HG03103 (cell line): ENCODE measurements around the gene TPPP2.

Experiments used
- ATAC-seq: cut with Tn5 transposase; IDR thresholded peaks from one replicate; pipeline ENCODE4 v1.9.1; 2021; ENCODE audit warnings: low read depth; ENCODE audit not compliant: unreplicated experiment

Gene TPPP2

DNA sequence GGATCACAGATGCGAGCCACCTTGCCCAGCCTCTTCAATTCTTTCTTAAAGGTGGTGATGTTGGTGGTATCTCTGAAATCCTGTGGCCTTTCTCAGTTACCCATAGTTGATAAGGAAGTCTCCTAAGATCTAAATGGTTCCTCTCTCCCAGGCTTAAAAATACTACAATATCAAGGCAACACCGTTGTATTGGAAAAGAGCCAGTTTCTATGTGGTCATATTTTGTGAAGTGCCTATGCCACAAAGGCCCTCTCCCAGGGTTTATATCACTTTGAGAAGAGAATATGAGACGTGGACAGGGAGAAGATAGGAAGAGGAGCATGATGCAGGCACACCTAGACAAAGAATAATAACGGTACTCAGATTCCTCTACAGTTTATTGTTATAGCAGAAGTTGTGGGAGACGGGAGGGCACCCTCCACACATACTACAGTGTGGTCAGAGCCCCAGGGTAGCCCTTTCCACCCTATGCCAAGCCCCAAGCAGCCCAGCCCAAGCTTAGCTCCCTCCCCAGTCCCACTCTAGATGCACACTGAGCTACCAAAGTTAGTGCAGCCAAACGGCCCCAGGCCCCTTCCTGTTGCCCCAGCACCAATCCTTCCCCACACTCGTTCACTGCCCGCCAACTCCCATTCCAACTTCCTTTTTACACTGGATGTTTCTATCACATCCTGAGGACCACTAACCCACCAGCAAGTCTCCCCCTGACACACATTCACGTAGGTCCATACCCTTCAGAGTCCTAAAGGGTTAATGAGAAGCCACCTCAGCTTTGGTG lies 13.4 kb upstream of the TPPP2 start:
- ATAC-seq: no peak

DNA sequence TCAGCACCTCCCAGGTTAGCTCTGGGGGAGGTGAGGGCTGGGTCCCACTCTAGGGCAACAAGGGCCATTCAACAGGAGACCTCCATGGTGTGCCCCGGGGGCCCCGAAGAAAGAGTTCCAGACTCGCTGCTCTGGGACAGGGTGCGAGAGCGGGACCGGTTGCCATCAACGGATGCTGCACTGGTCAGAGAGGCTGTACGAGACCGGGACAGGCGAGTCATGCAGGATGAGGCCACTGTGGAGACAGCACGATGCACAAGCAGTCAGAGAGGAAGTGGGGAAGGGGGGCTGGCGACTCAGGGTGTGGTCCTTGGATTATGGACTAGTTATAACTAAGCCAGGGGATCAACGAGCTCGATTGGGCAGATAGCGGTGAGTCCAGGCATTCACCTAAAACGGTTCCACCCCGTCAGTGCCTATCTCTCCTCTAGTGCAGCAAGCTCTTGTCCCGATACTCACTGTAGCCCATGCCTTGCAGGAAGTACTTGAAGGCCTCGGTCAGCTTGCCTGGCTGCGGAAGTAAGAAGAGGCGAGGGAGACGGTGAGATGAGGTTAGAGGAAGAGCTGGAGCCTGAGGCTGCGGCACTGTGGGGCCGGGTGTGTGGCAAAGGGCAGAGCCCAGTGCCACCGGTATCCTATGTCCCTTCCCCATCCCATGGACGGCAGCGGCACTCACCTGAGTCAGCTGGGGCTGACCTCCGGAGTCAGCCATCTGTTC lies 12.3 kb upstream of the TPPP2 start:
- ATAC-seq: no peak

DNA sequence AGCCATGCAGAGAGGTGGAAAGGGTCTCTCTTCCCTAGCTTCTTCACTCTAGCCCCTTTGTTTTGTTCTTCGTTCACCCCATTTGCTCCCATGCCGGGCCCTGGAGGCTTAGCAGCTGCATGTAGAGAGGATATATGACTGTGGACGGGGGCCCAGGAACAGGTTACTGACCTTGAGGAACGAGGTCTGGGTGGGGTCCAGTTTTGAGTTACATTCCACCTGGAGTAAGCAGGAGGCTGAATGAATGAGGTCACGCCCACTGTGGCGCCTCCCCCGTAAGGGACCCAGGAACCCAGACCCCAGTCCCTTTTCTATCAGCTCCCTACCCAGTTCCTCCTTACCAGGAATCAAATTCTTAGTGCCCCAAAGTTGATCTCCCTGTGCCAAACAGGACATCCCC lies 11.7 kb upstream of the TPPP2 start:
- ATAC-seq: no peak

DNA sequence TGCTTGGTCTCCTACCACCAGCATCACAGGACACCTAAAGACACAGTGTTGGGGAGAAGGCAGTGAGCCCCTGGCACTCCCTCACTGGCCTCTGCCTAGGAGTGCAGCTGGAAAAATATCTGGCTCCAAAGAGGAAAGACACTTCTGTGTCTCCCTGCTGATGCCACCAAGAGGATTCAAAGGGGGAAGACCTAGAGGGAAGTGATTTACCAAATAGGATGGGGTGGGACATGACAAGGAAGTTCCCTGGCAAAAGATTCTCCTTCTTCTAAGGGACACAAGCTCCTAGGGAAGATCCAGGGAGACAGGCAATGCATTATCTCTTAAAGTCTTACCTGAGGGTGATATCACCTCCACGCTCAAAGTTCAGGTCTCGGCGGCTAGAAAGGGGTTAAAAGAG lies 11.2 kb upstream of the TPPP2 start:
- ATAC-seq: no peak

DNA sequence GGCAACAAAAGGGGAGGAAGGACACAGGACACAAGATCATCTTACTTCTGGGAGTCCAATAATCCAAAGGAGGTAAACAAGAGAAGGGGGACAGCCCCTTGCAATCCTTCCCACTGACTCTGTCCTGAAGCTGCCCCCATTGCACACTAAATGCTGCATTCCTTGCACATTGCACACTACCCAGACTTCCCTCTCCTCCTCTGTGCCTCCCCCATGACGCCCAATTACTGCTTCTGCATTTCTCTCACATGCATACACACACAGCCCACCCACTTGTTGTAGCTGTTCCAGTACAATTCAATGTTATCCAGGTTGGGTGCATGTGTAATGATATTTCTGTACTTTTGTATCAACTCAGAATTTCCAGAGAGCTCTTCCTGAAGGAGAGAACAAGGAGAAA lies 10.7 kb upstream of the TPPP2 start:
- no peak for ATAC-seq

DNA sequence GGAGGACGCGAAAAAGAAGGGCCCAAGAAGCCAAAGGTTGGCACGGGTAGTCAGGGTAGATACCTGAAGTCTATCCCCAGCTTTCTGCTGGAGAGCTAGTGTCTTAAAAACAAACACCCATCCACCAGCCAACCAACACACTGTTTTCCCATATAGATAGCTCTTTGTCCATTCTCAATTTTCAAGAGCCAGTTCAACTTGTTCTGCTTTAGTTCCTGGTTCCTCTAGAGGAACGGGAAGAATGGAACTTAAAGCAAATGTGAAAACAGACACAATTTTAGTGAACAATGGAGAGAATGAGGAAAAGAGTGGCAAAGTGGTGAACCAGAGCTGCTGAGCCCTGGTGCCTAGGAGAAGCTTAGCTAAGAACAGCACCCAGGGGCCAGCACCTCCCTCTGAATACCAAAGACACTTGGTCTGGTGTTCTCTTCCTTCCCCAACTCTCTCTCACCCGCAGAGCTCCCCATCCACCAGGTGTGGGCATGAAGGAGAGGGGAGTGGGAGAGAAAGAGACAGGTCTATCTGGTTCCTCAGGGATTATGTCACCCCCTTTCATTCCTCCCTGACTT lies 9.0 kb upstream of the TPPP2 start:
- no peak for ATAC-seq

DNA sequence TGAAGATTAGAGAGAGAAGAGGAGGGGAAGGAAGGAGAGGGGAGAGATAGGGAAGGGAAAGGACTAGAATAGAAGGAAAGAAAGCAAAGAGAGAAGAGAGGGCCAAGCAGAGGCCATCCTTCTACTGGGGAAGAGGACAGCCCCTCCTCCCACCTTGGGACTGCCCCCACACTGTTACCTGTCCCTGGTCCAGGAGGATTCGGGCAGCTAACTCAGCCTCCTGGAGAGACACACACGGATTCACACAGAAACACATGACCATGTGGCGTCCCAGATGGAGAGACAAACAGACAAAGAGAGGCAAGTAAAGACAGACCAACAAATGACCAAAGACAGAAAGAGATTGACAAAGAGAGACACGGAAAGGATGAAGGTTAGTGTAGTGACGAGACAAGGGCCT lies 7.3 kb upstream of the TPPP2 start:
- no peak for ATAC-seq

DNA sequence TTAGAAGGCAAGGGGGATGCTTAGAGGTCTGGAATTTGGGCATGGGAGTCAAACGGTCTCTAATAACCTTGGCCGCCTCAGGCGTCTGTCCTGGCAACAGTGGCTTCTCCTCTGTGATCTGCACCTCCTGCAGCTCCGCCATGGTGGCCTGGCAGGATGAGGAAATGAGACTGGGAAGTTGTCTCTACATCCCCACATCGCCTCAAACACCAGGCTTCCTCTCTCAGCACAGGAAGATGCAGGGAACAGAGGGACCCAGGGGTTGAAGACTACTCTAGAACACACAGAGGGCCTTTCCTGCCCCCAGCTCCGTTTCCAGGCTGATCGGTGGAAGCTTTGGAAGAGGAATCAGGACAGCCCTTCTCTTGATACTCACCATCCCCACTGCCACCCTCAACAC lies 6.8 kb upstream of the TPPP2 start:
- ATAC-seq: no peak

DNA sequence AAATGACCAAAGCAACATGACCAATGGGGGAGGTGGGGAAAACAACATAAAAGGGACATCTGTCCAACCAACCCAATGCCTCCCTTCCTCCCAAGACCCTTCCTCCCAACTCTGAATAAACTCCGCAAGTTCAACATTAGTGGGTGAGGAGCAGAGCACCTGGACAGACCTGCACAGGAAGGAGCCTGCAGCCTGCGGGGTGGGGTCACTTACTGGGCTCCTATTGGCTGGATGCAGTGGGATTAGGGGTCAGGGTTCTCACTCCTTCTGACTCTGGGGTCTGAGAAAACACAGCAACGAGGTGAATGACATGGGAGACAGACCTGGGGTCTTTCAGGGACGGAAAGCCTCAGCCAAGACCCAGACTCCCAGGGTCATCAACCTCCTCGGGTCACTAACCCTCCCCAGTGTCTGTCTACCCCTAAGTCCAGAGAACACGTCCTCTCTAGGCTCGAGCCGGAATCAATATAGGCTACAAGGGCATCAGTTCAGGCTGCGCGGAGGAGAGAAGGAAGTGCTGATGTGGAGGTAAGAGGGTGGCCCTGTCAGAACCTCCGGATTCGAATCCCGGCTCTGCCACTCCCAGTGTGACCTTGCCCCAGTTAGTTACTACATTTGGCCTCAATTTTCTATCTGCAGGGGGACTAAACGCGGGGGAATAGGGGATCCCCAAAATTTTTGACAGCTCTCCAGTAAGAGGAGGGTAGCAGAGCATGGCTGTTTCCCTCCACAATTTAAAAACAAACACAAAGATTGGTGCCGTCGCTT lies 6.0 kb upstream of the TPPP2 start:
- ATAC-seq: no peak

DNA sequence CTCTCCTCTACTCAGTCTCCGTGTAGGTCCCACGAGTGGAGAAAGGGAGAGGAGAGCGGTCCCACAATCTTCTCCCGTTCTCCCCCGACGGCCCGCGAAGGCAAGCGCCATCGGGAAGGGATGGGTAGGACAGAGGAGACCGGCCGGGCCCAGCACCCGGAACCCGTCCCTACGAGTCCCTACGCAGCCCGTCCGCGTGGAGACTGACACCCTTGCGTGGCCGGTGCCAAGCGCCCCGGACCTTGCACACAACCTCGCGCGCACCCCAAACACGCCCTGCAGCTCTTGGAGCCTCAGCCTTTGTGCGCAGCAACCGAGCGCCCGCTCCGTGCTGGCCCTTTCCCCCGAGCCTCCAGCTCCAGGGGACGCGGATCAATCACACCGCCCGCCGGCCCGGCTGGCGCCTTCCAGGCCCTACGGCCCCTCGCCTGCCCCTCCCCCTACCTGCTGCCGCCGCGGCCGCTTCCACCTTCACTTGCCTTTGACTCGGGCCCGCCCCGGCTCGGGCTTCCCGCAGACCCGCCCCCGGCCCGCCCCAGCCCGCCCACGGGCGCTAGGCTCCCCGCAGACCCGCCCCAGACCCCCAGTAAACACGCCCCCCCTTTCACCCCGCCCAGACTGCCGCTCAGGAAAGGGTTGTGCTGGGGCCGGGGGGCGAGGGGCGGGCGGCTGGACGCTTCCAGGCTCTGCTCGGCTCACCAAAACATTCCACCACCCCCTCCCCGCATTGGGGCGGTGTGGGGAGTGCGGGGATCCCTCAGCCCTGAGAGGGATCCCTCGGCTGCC lies 5.2 kb upstream of the TPPP2 start, which contains the start of gene NDRG2:
NDRG2 (minus strand) TSS at position 477 of the 786 bp plus-strand sequence. CDS start 1,746 bp downstream, outside the sequence.
- ATAC-seq: no peak

DNA sequence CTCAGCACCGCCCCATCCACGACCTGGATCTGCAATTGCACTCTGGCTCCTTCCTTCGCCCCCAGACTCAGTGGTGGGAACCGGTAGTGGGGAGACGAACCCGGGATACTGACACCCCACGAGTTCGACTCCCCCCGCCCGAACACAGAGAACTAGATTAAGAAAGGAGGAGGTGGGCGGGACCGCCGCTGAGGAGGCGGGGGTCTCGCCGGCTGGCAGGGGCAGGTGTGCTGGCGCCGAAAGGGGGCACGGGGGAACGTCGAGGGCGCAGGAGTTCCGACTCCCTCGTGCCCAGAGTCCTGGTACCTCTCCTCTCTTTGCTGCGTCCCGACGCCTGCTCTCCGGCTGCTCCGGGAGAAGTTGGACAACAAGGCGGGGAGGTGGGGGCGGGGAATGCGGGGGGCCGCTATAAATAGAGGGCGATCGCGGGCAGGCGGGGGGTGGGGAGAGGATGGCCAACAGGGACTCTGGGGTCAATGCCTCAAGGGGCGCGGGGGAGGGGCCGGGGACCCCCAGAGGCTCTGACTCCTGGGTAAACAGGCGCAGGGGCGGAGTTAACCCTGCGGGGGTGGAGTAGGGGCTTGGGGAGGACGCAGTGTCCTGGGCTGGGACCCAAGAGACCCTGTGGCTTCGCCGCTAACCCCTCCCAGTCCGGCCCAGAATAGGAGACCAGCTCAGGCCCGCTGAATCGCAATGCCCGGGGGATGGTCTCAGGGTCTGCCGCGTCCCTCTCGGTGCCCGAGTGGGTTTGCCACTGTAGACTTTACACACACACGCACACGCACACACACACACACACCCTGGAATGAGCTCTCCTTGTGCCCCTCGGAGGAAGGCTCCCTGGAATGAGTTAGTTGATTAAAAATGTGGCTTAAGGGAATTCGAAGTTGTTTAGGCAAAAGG lies 4.4 kb upstream of the TPPP2 start:
- no peak for ATAC-seq

DNA sequence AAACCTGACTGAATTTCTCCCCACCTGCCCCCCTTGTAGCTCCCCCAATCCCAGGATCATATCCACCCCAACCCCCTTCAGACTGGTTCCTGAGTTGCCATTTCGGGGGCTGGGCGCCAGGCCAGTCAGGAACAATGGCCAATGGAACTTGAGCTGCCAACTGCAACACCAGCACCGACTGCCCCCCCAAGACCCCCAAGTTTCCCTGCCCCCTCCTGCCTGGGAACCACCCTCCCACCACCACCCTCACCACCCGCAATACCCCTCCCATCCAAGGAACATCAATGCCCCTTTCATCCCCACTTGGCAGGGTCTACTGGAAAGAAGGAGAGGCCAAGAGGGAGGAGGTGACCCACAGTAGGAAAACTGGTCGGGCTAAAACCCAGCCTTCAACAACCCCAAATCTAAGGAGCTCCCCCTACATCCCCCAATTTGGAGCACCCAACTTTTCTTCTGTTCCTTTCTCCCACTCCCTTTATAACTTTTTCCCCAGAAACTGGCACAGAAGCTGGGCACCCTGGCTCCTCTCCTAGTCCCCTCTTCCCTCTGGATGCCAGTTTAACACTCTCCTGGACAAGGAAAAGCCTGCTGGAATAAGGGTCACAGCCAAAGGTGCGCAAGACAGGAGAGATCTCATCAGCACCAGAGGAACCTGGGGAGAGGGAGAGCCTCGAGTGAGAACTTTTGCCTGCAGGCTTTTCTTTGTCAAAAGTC lies 3.6 kb upstream of the TPPP2 start:
- no peak for ATAC-seq

DNA sequence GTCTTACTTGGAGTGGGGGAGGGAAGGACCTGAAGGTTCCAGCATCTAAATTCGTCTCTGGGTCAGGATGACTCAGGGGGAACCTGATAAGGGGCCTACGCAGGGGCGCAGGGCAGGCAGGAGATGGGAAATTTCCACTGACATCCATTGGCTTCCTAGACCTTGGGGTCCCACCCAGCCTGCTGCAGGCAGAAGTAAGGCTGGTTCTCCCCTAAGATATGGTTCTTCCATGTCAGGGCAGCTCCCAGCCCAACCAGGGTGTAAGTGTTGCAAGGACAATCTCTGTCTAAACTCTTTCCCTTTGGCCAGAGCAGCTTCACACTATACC lies 3.1 kb upstream of the TPPP2 start:
- ATAC-seq: no peak

DNA sequence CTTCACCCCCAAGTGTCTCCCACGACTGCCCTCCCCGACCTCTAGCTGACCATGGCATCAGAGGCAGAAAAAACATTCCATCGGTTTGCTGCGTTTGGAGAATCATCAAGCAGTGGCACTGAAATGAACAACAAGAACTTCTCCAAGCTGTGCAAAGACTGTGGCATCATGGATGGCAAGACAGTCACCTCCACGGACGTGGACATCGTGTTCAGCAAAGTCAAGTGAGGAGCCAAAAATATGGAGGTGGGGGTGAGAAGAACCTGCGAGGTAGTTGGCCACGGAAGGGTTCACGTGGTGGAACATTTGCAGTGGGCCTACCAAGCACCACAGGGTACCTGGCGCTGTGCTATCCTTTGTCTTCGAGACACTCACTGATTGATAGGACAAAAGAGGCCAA lies 514 bp downstream of the TPPP2 start:
- no peak for ATAC-seq

DNA sequence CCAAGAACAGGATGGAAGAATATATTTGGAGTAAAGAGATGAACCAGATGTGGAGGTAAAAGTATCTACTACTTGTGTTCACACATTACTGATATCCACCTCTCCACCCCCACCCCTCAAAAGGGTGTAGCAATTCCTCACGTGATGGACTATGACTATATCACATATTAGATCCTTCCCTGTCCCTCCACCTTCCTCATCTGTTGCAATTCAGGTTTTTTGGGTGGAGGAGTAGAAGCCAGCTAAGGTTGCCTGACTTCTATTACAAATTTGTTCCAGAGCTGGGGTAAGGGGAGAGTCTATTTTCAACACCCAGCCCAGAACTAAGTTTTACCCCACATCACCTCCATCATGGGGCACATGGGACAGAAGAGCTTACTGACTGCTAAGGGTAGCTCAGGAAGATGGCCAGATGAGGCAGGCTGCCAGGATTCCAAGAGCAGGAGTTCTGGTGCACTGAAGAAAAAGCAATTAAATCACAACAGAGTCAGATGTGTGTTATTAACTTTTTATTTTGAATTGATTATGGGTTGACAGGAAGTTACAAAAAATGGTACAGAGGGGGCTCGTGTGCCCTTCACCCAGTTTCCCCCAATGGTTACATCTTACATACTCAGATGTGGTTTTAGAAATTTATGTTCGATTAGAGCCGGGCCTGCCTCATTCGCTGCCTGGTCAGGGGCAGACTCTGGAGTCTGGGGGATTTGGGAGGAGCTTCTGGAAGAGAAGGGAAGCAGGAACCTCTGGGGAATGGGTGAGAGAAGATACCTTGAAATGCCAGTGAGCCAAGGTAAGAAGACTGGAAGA lies 2.5 kb downstream of the TPPP2 start:
- no peak for ATAC-seq

DNA sequence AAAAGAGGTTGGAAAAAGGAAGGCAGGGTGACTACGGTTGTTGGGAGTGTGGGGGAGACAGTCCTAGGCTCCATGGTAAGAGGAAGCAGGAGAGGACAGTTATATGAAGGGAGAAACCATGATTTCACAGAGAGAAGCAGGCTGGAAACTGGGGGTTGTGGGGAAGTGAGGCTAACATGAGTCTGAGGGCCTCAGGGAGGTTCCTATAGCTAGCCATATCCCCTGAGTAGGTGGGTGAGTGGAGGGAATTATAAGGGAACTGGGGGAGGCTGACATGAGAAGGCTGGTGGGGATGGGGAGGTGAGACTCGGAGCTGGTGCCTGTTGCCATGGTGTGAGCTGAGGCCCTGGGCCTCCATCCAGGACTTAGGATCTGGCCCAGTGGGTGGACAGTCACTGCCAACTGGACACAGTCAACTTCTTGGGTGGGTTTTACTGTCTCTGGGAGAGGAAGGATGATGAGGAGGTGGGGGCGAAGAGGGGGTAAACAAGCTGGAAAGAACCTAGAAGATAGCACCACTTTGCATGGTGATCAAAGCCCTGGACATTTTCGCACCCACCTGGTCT lies 3.2 kb downstream of the TPPP2 start:
- ATAC-seq: no peak

DNA sequence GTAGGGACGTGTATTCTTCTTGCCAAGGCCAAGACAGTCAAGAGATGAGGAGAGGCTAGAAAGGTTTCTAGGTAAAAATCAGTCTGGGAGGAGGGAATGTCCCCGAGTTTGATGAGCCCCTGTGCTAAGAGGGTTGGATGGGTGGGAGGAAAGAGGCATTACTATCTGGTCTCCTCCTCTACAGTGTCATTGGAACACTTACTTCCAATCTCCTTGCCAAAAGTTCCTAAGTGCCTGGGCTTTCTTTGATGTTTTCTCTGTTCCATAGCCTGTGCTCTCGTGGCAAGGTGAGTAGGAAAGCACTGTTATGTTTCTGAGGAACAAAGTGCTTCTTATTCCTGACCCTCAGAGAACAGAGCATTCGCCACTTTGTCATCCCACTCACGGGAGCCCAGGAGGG lies 4.7 kb downstream of the TPPP2 start, which contains the start of gene RNASE13:
RNASE13 (minus strand) TSS at position 101 of the 400 bp plus-strand sequence. CDS start 519 bp downstream, outside the sequence.
- no peak for ATAC-seq
